Left ventricle myocardium inferior (tissue), 1 donor: Measurements from ENCODE around the gene USH2A. TPM values are rescaled to one million over a fixed set of nuclear protein-coding genes. Genes with fewer than 3 reads are reported as not detected.

Experiments used
- DNase-seq: peaks from one replicate; pipeline ENCODE4 v3.0.0-alpha.2; 2020
- H3K27ac ChIP-seq: fragments of 200-600 bp; replicated peaks from 2 replicates; pipeline ENCODE4 v1.8.0; 2021
- H3K27me3 ChIP-seq: fragments of 200-600 bp; 2 replicates; pipeline ENCODE4 v1.8.0; 2021; ENCODE audit warnings: low read depth
- H3K36me3 ChIP-seq: fragments of 200-600 bp; 2 replicates; pipeline ENCODE4 v1.8.0; 2021
- H3K4me1 ChIP-seq: fragments of 200-600 bp; 2 replicates; pipeline ENCODE4 v1.8.0; 2021
- H3K4me3 ChIP-seq: fragments of 200-600 bp; 2 replicates; pipeline ENCODE4 v1.8.0; 2021; ENCODE audit warnings: mild to moderate bottlenecking, moderate library complexity
- H3K9me3 ChIP-seq: fragments of 200-600 bp; replicated peaks from 2 replicates; pipeline ENCODE4 v1.8.0; 2021
- intact Hi-C: fragments of 100-400 bp; cut with micrococcal nuclease; formaldehyde crosslinking; loops from one replicate; pipeline ENCODE4 v1.11.0; 2022
- total RNA-seq: library from RNA; stranded (reverse); fragmentation: NEBNext Ultra II Directional; extraction: Animal tissue kit (Norgen Biotek cat#: 25700); gene quantifications from one replicate; pipeline ENCODE4 v1.2.1, GENCODE V29; 2021
- TF ChIP-seq, protein P1 (sequence below): fragments of 200-600 bp; IDR thresholded peaks from 2 replicates; pipeline ENCODE4 v1.8.0; 2021; ENCODE audit warnings: antibody characterized with exemption, mild to moderate bottlenecking, borderline replicate concordance
- donor health status: DM: no; HTN: yes; CAD: no; lungs with severe emphysema.

USH2A gene
- total RNA-seq, 1 donor from 2014 or later: 3.6 TPM

DNA sequence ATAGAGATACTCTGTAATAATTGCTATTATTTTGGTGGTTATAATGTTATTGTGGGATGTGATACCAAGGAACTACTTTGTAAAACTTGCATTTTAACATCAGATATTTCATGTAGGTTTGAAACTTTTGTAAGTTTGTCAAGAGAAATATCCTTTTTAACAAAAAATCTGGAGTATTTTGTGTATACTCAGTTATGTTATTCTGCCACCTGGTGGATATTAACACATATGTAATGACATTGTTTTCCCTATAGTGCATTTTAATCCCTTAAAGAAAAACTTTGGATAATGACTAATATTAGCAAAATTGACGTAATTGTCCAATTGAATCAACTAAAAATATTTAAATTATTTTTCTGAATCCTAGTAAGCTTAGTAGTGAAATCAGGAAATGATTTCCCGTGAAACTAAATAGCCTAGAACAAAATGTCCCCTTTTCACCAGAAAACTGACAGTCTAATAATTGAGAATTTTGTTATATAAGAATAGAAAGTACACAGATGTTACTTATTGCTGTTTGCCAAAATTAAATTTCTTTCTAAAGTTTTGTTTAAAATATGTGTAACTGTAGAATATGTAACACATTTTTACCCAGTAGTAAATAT is 816.6 kb downstream of the USH2A start:
- TF ChIP-seq, protein P1, sequence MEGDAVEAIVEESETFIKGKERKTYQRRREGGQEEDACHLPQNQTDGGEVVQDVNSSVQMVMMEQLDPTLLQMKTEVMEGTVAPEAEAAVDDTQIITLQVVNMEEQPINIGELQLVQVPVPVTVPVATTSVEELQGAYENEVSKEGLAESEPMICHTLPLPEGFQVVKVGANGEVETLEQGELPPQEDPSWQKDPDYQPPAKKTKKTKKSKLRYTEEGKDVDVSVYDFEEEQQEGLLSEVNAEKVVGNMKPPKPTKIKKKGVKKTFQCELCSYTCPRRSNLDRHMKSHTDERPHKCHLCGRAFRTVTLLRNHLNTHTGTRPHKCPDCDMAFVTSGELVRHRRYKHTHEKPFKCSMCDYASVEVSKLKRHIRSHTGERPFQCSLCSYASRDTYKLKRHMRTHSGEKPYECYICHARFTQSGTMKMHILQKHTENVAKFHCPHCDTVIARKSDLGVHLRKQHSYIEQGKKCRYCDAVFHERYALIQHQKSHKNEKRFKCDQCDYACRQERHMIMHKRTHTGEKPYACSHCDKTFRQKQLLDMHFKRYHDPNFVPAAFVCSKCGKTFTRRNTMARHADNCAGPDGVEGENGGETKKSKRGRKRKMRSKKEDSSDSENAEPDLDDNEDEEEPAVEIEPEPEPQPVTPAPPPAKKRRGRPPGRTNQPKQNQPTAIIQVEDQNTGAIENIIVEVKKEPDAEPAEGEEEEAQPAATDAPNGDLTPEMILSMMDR: peak; percentile 59
- Histone ChIP-seq H3K36me3 (peaks cover 40% of the 10 kb centered on the region), H3K4me1 (peaks cover 29% of the 10 kb centered on the region)

DNA sequence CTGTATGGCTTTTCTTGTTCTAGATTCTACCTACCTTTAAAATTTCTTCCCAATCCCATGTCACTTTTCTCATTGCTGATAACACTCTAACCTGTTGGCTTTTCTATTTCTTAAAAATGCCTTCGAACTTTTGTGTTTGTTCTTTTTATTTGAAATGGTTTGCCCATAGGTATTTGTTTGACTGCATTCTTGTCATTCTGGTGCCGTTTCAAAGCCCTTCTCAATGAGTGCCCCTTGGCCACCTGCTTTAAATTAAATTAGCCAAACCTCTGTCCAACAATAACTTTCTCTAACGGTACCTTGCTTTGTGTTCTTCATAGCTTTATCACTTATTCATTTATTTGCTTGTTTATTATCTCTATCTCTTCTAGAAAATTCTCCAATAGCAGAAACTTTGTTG is 817.2 kb downstream of the USH2A start:
- DNase-seq: no peak
- H3K36me3 ChIP-seq: peaks cover 37% of the 10 kb centered on the region

More for the DNA sequence above, 816.6 kb downstream of the USH2A start:
- DNase-seq: no peak
- H3K4me3 ChIP-seq: no peak overlapping the region
- no peak overlapping the region for H3K27ac ChIP-seq
- intact Hi-C loops: no loop called here
- H3K9me3 ChIP-seq: no peaks in the 10 kb centered on the region
- no peaks in the 10 kb centered on the region for H3K27me3 ChIP-seq

DNA sequence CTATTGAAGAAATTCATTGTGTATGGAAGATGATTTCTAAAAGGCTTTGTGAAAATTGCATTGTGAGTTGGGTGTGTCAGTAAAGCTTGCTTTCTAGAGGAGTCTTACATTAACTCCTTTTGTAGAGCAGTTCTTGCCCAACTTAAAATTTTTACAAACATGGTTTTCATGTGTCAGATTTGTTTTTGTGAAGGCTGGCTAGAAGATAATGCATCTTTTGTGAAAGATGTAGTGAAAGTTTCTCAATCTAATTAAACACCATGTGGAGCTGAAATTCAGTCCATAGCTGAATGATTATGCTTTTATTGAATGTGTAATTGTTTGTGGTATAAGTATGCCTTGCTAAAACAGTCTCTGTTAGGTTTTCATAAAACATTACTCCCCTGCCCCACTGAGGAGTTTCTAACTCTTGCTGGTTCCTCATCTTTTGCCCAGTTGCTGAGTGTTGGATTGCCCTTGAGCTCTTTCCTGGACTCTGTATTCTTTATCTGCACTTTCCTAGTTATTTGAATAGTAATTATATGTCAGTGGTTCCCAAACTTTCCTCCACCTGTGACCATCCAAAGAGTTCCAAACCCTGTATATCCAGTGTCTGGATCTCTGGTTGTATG is 818.1 kb downstream of the USH2A start:
- Histone ChIP-seq H3K27ac (no peak overlapping the region), H3K9me3 (no peaks in the 10 kb centered on the region), H3K4me1 (peaks cover 36% of the 10 kb centered on the region), H3K36me3 (peaks cover 31% of the 10 kb centered on the region), H3K27me3 (no peaks in the 10 kb centered on the region), H3K4me3 (no peak overlapping the region)
- intact Hi-C loops: no loop called here
- TF ChIP-seq, protein P1: no peak
- no peak for DNase-seq

More for the DNA sequence above, 817.2 kb downstream of the USH2A start:
- Histone ChIP-seq H3K27me3 (no peaks in the 10 kb centered on the region), H3K27ac (no peak overlapping the region), H3K9me3 (no peaks in the 10 kb centered on the region), H3K4me3 (no peak overlapping the region), H3K4me1 (peaks cover 29% of the 10 kb centered on the region)
- intact Hi-C loops: no loop called here
- TF ChIP-seq, protein P1: no peak

DNA sequence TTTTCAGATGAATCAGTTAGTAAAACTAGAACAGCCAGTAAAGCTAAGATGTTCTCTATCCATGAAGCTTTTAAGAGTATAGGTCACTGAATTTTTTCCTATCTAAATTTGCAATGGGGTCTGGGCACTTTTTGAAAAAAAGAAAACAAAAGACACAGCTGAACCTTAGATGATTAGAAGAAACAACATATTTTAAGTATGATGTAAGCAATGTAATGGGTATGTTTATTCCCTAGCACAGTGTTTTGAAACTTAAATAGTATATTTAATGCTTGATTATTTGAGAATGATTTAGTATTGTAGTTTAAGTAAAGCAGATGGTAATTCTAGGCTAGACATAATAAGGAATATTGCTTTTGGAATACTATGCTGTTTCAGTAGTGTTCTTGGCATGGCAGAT is 819.9 kb downstream of the USH2A start:
- H3K4me3 ChIP-seq: no peak overlapping the region
- H3K4me1 ChIP-seq: peaks cover 32% of the 10 kb centered on the region
- H3K9me3 ChIP-seq: no peaks in the 10 kb centered on the region
- H3K27me3 ChIP-seq: no peaks in the 10 kb centered on the region
- peaks cover 24% of the 10 kb centered on the region for H3K36me3 ChIP-seq
- intact Hi-C loops: no loop called here
- DNase-seq: no peak
- H3K27ac ChIP-seq: no peak overlapping the region
- TF ChIP-seq, protein P1: no peak

DNA sequence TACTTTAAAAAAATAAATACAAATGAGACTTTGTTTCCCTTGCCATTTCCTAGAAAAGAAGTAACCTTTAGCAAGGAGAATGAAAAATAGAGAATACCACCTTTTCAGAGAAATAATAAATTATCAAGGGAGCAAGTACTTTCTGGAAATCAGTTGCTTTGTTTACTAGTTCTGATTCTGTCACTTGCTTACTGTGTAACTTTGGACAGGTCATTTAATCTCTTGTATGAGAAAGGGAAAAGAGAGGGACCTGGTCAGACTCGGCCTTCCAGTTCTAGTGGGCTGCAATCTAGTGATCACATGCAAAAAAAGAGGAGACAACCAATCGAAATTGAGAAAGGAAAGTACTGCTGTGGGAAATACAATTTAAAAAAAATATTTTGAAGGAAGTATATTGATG is 822.0 kb downstream of the USH2A start:
- peaks cover 30% of the 10 kb centered on the region for H3K36me3 ChIP-seq

More for the DNA sequence above, 822.0 kb downstream of the USH2A start:
- H3K27ac ChIP-seq: no peak overlapping the region
- TF ChIP-seq, protein P1: no peak
- intact Hi-C loops: no loop called here
- H3K9me3 ChIP-seq: no peaks in the 10 kb centered on the region
- no peaks in the 10 kb centered on the region for H3K27me3 ChIP-seq
- H3K4me3 ChIP-seq: no peak overlapping the region
- peaks cover 20% of the 10 kb centered on the region for H3K4me1 ChIP-seq
- DNase-seq: no peak
